GM18909 (cell line): Measurements from ENCODE around the gene IL21R.

Source experiments
- ATAC-seq: cut with Tn5 transposase; IDR thresholded peaks from one replicate; pipeline ENCODE4 v1.9.1; 2021; ENCODE audit warnings: mild to moderate bottlenecking; ENCODE audit not compliant: unreplicated experiment, poor library complexity

Gene IL21R

GRCh38 chr16:27401768-27402568 is at the start of gene IL21R:
Gene IL21R (plus strand): TSS chr16:27402174. CDS start chr16:27430072, 27,898 bp downstream.
- ATAC-seq, result peak; percentile 64

GRCh38 chr16:27353853-27354252 is 48.1 kb upstream of the IL21R start:
- ATAC-seq, result no peak

DNA sequence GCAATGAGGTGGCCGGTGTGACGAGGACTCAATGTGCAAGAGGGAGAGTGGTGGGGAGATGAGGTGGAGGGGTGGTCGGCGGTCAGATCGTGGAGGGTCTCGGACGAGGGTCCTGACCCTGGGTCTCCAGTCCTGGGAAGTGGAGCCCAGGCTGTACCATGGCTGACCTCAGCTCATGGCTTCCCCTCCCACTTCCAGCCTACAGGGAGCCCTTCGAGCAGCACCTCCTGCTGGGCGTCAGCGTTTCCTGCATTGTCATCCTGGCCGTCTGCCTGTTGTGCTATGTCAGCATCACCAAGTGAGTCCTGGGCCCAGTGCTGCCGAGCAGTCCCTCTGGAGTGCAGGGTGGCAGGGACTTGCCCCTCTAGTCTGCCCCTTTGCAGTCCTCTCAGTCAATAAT is 46.4 kb upstream of the IL21R start:
- ATAC-seq, result no peak

DNA sequence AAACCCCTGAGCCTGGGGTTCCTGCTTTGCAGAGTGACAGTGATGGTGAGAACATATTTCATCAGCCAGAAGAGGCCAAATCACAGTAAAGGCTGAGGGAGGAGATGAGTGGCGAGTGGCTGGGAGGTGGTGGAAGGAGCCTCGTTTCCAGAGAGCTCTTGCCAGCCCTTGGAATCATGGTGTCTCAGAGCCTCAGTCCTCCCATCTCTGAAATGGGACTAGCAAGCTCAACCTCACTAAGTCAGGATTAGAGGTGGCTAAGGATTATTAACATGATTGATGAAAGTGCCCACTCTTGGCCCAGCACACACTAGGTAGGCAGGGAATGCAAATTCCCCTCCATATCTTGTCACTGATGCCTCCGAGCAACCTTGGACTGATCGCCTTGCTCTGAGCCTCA is 45.2 kb upstream of the IL21R start:
- ATAC-seq, result no peak

DNA sequence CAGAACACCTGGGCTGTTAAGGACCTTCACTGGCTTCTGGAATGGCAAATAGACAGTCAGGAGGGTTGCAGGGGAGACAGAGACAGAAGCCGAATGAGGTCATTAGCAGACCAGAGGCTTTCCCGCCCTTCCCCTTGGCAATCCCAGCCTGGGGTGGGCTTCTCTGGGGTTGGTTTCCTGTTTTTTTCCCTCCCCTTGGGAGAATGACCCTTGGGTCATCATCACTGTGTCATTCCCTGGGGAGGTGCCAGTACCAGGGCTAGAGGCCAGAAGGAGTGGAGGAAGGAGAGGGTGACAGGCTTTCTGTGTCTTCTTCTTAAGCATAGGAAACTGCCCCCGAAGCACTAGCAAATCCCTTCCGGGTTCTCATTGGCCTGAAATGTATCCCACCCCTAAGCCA is 42.9 kb upstream of the IL21R start:
- no peak for ATAC-seq

DNA sequence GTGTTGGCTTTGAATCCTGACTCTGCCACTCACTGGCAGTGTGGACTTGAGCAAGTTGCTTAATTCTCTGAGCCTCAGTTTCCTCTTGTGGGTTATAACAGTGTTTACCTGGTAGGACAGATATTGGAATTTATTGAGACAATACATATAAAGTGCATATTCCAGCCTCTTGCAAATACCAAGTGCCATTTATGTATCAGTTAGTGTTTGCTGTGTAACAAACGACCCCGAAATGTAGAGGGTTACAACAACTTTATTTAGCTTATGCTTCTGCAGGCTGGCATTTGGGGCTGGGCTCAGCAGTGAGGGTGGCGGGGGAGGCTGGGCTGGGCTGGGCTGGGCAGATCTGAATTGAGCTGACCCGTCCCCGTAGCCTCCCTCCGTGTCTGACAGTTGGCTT is 42.4 kb upstream of the IL21R start:
- no peak for ATAC-seq

- ATAC-seq, result no peak
Observed at GRCh38 chr16:27361987-27362386, 40.0 kb upstream of the IL21R start.

- no peak for ATAC-seq
Observed at GRCh38 chr16:27362570-27363245, 39.3 kb upstream of the IL21R start.

DNA sequence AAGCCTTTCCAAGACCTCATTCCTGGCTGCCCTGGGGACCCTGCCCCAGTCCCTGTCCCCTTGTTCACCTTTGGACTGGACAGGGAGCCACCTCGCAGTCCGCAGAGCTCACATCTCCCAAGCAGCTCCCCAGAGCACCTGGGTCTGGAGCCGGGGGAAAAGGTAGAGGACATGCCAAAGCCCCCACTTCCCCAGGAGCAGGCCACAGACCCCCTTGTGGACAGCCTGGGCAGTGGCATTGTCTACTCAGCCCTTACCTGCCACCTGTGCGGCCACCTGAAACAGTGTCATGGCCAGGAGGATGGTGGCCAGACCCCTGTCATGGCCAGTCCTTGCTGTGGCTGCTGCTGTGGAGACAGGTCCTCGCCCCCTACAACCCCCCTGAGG is 38.7 kb upstream of the IL21R start:
- ATAC-seq, result no peak

DNA sequence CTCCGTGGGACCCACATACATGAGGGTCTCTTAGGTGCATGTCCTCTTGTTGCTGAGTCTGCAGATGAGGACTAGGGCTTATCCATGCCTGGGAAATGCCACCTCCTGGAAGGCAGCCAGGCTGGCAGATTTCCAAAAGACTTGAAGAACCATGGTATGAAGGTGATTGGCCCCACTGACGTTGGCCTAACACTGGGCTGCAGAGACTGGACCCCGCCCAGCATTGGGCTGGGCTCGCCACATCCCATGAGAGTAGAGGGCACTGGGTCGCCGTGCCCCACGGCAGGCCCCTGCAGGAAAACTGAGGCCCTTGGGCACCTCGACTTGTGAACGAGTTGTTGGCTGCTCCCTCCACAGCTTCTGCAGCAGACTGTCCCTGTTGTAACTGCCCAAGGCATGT is 38.2 kb upstream of the IL21R start:
- ATAC-seq, result no peak

DNA sequence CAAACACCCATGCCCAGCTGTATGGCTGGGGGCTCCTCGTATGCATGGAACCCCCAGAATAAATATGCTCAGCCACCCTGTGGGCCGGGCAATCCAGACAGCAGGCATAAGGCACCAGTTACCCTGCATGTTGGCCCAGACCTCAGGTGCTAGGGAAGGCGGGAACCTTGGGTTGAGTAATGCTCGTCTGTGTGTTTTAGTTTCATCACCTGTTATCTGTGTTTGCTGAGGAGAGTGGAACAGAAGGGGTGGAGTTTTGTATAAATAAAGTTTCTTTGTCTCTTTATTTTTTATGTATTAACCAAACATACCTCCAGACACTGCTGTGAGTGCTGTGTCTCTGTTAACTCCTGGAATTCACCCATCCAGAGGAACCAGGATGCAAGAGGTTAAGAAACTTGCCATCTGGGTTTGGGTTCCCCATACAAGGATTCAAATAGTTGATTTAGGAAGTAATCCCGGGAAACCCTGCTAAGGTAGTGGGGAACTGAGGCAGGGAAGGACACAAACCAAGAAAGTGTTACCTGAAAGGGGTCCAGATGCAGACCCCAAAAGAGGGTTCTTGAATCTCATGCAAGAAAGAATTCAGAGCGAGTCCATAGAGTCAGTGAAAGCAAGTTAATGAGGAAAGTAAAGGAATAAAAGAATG is 37.4 kb upstream of the IL21R start:
- no peak for ATAC-seq

DNA sequence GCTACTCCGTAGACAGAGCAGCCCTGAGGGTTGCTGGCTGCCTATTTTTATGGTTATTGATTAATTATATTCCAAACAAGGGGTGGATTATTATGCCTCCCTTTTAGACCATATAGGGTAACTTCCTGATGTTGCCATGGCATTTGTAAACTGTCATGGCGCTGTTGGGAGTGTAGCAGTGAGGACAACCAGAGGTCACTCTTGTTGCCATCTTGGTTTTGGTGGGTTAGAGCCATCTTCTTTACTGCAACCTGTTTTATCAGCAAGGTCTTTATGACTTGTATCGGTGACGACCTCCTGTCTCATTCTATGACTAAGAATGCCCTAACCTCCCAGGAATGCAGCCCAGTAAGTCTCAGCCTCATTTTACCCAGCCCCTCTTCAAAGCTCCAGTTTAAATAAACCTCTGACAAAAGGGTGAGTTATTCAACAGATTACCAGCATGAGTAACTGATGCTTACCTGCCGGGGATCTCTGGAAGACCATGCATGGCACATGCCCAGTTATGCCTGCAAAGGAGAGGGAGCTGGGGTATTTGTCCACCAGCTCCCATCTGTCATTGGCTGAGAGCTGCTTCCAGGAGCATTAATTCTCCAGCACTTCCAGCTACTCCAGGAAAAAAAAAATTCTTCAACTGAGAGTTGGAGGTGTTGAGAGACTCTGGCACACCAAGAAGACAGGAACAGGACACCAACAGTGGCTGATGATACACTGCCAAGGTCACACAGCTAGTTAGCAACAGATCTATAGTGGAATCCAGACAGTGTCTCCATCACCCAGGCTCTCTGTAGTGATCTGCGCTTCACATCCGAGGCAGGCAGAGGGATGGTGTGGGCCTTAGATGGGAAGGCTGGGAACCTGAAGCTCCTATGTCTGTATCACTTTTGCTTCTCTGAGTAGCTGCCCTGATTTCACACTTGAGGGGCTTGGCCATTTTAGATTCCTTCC is 36.6 kb upstream of the IL21R start:
- no peak for ATAC-seq

- ATAC-seq, result peak; percentile 15
Observed at GRCh38 chr16:27366687-27367460, 35.1 kb upstream of the IL21R start.

GRCh38 chr16:27367461-27368357 is 34.3 kb upstream of the IL21R start:
- peak; percentile 87 for ATAC-seq

DNA sequence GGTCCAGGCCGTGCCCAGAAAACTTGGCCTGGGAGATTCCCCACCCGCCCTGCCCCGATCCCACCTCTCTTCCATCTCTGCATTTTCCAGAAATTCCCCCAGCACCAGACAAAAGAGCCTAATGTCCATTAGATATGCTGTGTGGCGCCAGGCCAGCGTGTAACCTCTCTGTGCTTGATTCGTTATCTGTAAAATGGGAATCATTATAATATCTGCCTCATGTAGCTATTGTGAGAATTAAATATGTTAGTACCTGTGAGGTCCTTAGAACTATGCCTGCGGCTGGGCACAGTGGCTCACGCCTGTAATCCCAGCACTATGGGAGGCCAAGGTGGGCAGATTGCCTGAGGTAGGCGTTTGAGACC is 33.6 kb upstream of the IL21R start:
- no peak for ATAC-seq

- no peak for ATAC-seq
Observed at GRCh38 chr16:27369806-27370205, 32.2 kb upstream of the IL21R start.

DNA sequence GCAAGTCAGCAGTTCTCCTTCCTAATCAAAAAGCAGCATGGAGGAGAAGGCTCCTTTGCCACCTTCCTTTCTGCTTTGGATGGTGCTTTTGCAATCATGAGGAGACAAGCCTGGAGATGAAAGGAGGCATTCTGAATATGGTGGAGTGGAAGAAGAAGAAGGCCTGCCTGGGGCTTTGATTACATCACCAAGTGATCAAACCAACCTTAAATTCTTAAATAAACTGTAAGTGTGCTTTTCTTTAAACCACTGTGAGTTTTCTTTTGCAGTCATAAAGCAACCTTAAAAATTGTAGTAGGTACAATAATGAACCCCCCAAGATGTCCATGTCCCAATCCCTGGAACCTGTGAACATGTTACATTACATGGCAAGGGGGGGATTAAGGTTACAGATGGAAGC is 31.7 kb upstream of the IL21R start:
- no peak for ATAC-seq

DNA sequence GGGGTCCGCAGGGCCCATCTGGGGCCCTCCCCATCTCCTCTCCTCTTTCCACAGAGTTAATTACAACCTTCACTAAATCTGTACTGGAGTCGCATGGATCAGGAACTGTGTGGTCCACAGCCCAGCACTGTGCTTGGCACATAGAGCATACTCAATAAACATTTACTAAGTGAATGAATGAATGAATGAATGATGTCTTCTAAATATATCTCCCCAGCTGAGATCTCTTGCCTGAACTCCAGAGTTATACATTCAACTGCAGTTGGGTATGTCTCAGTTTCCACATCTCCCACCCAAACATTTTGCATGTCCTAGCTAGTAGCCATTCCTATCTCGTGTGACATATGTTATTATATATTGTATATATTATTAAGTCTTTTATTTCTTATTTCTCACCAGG is 28.7 kb upstream of the IL21R start:
- ATAC-seq, result no peak
